Right ventricle myocardium superior (tissue), 1 donor: ENCODE results near the gene CDKN1A. TPM values are rescaled to one million over a fixed set of nuclear protein-coding genes. Genes with fewer than 3 reads are reported as not detected.

Experiments
- ATAC-seq: fragments of 200-7000 bp; cut with Tn5 transposase; one replicate; pipeline ENCODE4 v1.9.1; 2020; ENCODE audit warnings: mild to moderate bottlenecking; ENCODE audit not compliant: poor library complexity
- DNase-seq: peaks from one replicate; pipeline ENCODE4 v3.0.0-alpha.2; 2020
- intact Hi-C: fragments of 100-400 bp; cut with DNase I; formaldehyde crosslinking; loops from one replicate; pipeline ENCODE4 v1.11.2; 2022
- total RNA-seq: library from RNA; stranded (reverse); fragmentation: NEBNext Ultra II Directional; extraction: Animal tissue kit (Norgen Biotek cat#: 25700); gene quantifications from one replicate; pipeline ENCODE4 v1.2.1, GENCODE V29; 2021
- donor health status: DM: no; HTN: yes; CAD: no; lungs with severe emphysema.

CDKN1A gene
- total RNA-seq, 1 donor from 2014 or later: 54.5 TPM

DNA sequence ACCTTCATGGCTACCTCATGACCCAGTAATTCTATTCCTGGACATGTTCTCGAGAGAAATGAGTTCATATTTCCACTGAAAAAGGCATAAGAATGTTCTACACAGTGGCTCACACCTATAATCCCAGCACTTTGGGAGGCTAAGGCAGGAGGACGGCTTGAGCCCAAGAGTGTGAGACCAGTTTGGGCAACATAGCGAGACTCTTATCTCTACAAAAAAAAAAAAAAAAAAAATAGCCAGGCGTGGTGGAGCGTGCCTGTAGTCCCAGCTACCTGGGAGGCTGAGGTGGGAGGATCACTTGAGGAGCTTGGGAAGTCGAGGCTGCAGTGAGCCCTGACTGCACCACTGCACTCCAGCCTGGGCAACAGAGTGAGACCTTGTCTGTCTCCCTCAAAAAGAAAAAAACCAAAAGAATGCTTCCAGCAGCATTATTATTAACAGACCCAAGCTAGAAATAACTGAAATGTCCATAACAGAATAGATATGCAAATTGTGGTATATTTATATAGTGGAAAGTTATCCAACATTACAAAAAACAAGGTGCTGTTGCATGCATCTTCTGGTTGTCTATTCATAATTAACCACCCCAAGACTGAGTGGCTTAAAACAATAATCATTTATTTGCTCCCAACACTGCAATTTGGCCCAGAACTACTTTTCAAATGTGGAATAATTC, 9.7 kb downstream of the CDKN1A start:
- DNase-seq: no peak
- no peak for ATAC-seq
- intact Hi-C loops: no loop called here

DNA sequence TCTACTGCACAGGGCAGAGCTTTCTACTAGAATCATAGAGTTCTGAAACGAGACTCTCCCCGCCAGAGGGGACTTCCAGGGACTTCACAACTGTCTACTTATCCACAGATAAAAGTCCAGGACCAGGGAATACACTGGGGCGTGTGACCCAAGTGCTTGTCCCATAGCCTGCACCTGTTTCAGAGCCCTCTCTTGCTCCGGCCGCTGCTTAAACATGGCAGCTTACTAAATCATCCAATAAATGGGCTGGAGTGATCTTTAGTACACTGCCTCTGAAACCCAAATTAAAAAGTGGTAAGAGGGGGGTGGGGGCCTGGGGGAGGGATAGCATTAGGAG, 10.2 kb downstream of the CDKN1A start:
- ATAC-seq (no peak), DNase-seq (no peak)
- intact Hi-C loops: no loop called here

DNA sequence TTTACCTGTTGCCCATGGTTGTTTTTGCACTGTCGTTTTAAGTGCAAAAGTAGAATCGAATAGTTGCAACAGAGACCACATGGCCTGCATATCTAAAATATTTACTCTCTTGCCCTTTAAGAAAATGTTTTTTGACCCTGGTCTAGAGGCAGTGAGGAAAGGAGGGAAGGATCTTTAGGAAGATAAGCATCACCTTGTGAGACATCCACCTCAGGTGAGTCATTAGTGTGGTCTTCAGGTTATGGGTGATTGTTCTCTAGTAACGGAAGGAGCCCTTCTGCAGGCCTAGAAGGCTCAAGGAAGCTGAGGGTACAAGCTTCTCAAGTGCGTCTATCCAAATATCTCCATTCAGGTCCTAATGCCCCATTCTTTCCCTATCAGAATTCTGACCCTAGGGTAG, 12.5 kb downstream of the CDKN1A start:
- ATAC-seq: no peak
- no peak for DNase-seq
- intact Hi-C loops: no loop called here

- ATAC-seq (no peak), DNase-seq (no peak)
- intact Hi-C loops: no loop called here
Observed at GRCh38 chr6:36691612-36692011, 13.1 kb downstream of the CDKN1A start.

GRCh38 chr6:36692220-36692619, 13.7 kb downstream of the CDKN1A start:
- ATAC-seq (peak; percentile 48), DNase-seq (no peak)
- intact Hi-C loops: no loop called here

DNA sequence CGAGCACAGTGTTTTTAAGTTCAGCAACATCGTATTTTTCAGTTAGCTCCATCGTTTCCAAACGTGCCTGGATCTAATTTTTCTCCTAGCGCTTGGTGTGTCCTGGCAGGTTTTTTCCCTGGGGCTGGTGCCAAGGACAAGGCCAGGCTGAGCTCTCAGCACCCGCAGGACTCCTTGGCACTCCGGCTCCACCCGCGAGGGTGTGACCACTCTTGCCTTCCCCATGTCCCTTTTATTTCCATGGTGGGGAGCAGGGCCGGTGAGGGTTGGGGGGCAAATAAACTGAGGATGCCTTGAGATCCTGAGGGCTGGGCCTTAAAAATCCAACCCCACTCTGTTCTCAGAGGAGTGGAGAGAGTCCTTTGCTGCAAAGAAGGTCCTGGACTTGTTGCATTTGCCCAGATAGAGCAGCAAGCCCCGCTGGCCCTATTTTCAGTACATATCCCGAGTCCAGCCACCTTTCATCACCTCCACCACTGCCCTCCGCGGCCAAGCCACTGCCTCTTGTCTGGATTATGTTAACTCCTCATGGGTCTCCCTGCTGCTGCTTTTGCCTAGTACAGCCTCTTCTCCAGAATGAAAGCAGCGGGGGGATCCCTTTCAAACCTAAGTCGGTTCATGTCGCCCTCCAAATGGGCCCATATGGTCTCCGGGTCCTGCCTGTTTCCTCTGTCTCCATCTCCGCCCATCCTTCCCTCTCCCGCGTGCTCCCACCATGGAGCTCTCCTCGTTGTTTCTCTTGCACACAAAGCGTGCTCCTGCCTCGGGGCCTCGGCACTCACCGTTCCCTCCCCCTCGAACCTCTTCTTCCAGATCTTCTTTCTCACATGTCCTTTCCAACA, 14.6 kb downstream of the CDKN1A start:
- ATAC-seq: peak; percentile 90
- intact Hi-C loops: no loop called here

DNA sequence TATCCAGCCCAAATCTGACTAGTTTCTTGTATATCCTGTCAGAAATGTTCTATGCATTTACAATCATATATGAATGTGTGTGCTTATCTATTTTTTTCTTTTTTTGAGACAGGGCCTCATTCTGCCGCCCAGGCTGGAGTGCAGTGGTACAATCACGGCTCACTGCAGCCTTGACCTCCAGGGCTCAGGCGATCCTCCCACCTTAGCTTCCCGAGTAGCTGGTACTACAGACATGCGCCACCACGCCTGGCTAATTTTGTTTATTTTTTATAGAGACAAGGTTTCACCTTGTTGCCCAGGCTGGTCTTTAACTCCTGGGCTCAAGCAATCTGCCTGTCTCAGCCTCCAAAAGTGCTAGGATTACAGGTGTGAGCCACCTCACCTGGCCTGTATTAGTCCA, 16.1 kb downstream of the CDKN1A start:
- intact Hi-C loops: no loop called here
- DNase-seq (no peak), ATAC-seq (no peak)

More for the DNA sequence above, 14.6 kb downstream of the CDKN1A start:
- peak; percentile 84 for DNase-seq

GRCh38 chr6:36695414-36695813, 16.9 kb downstream of the CDKN1A start:
- DNase-seq (no peak), ATAC-seq (no peak)
- intact Hi-C loops: no loop called here

DNA sequence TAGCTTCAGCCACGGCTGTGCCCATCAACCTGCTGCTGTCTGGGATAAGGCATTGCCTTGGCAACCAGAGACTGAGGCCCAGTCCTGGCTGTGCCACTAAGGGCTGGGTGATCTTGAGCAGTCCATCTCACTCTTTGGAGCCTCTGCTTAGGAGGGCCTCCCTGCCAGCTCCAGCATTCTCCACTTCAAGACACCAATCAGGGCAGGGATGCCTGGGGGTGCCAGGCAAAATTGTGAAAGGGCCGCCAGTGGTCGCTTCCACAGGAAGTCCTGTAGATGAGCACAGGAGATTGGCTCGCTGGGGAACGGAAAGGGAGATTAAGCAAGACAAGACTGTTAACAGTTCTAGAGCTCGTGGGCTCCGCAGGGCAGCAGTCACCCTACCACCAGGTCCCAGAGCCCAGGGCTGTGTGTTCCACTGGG, 19.0 kb downstream of the CDKN1A start, which contains the start of gene RAB44:
Gene RAB44 (plus strand): TSS at position 346 of the 423 bp plus-strand sequence. CDS start 6,410 bp downstream, outside the sequence.
- ATAC-seq (no peak), DNase-seq (no peak)
- intact Hi-C loops: no loop called here

DNA sequence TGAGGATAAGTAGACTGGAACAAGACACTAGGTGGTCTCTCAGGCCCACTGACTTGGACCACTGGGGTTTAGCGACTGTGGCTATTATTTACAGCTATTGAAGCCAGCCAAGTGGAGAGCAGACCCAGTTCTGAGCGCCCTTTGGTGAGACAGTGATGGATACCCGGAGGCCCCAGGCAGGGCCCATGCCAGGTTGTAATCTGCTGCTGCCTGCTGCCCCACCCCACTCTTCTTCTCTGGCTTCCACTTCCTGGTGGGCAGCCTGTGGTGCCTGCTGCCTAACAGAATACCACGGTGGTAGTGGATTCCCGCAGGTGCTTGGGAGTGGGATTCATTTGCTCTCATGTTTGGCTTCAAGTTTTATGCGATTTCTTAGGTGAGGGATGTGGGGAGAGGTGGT, 19.7 kb downstream of the CDKN1A start:
- no peak for ATAC-seq
- DNase-seq: no peak
- intact Hi-C loops: no loop called here

DNA sequence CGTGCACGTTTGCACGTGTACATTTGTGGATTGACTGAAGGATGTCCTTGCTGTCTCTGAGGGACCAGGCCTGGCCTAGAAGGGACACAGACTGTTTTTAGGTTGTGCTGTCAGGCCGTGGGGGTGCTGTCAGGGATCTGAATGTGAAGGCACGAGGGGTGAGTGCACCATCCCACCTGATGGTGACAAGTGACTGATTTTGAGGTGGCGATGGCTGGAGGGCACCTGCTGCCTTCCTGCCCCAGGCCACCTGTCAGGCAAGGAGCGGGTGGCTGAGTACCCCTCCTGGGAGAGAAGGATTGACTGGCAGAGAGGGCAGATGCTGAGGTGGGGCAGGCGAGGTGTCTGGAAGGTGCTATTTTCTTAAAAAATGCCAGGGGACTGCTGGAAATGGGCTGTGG, 20.4 kb downstream of the CDKN1A start:
- DNase-seq (no peak), ATAC-seq (no peak)
- intact Hi-C loops: no loop called here

DNA sequence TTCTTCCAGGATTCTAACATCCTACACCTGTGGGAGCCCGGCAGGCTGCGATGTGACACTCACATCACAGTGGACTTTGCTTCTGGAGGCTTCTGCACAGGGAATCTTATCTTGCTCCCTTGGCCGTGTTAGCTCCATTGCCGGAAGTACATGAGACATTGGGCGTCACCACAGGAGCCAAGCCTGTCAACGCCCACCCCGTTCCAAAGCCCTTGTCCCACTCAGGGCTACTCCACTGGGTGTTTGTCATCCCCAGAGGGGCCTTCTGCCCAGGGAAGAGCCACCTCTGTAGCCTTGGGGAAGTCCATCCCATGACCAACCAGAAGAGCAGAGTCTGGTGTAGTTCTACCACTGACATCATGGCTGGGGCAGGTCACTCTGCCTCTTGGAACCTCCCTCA, 20.8 kb downstream of the CDKN1A start:
- ATAC-seq: no peak
- DNase-seq: no peak
- intact Hi-C loops: no loop called here

- intact Hi-C loops: no loop called here
- no peak for ATAC-seq
- no peak for DNase-seq
Observed at GRCh38 chr6:36700071-36700812, 21.7 kb downstream of the CDKN1A start.

GRCh38 chr6:36700831-36701230, 22.3 kb downstream of the CDKN1A start:
- ATAC-seq: peak; percentile 45
- intact Hi-C loops: no loop called here
- no peak for DNase-seq

- no peak for DNase-seq
- ATAC-seq: peak; percentile 25
- intact Hi-C loops: no loop called here
Observed at GRCh38 chr6:36701401-36701991, 23.0 kb downstream of the CDKN1A start.

DNA sequence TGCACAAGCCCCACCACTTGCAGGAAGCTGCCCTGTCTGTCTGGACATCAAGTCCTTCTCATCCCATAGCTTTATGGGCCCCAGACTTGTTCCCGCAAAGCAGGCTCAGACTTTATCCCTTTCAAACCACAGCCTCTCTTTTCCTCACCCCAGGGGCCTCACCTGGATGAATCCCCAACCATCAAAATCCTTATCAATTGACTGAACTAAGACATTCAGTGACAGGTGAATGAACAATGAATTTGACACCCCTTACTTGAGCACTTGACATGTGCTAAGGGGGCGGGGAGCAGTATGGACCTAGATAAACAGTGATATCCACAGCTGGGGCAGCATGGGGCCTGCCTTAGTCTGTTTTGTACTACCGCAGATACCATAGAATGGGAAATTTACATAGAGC, 24.1 kb downstream of the CDKN1A start:
- ATAC-seq: no peak
- DNase-seq: no peak
- intact Hi-C loops: no loop called here

- DNase-seq (no peak), ATAC-seq (no peak)
- intact Hi-C loops: no loop called here
Observed at GRCh38 chr6:36703081-36703606, 24.6 kb downstream of the CDKN1A start.

DNA sequence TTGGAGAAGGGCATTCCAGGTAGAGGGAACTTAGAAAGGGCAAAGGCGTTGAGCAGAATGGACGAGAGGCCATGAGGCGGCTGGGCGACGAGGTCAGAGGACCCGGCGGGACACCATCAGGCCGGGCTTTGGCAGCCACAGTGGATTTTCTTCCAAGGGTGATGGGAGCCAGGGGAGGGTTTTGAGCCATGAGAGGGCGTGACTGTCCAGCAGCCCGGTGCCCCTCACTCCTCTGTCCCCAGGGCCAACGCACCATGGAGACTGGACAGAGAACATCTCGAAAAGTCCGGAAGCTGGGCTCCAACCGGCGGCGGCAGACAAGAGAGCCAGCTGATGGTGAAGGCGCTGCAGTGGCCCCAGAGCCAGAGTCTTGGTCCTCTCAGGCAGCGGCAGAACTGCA, 25.5 kb downstream of the CDKN1A start:
- no peak for DNase-seq
- no peak for ATAC-seq
- intact Hi-C loops: no loop called here
